EL (cell line): Measurements from ENCODE around the gene SPDYE3.
"Not testable (repeated sequence)": the region's sequence is repeated elsewhere in the genome, so short reads cannot be mapped to it uniquely, and the experiment has no call there.

Experiments used
- DNase-seq: peaks from one replicate; pipeline ENCODE4 v3.0.0-alpha.2; 2016

The SPDYE3 gene

GRCh38 chr7:100307402-100307801 is at the start of gene SPDYE3:
Gene SPDYE3, plus strand, starts transcription at chr7:100307702. Its CDS starts 184 bp downstream, at chr7:100307886.
- DNase-seq = not testable (repeated sequence)

- DNase-seq = not testable (repeated sequence)
These were observed 47.5 kb upstream of the SPDYE3 start for GRCh38 chr7:100259984-100260383.

GRCh38 chr7:100262896-100263295 is 44.6 kb upstream of the SPDYE3 start:
- DNase-seq = not testable (repeated sequence)

GRCh38 chr7:100264223-100264622 is 43.3 kb upstream of the SPDYE3 start:
- not testable (repeated sequence) for DNase-seq

- peak; percentile 9 for DNase-seq
These were observed 42.8 kb upstream of the SPDYE3 start for GRCh38 chr7:100264669-100265165.

GRCh38 chr7:100265851-100266250 is 41.7 kb upstream of the SPDYE3 start:
- not testable (repeated sequence) for DNase-seq

- DNase-seq = no peak
These were observed 40.7 kb upstream of the SPDYE3 start for GRCh38 chr7:100266576-100267354.

GRCh38 chr7:100267648-100268047 is 39.9 kb upstream of the SPDYE3 start:
- no peak for DNase-seq

GRCh38 chr7:100268882-100269281 is 38.6 kb upstream of the SPDYE3 start:
- DNase-seq = not testable (repeated sequence)

- not testable (repeated sequence) for DNase-seq
These were observed 38.0 kb upstream of the SPDYE3 start for GRCh38 chr7:100269306-100270045.

- peak; percentile 5 for DNase-seq
These were observed 37.2 kb upstream of the SPDYE3 start for GRCh38 chr7:100270046-100270918.

GRCh38 chr7:100270941-100271593 is 36.4 kb upstream of the SPDYE3 start:
- peak; percentile 14 for DNase-seq

- DNase-seq = peak; percentile 91
These were observed 35.6 kb upstream of the SPDYE3 start for GRCh38 chr7:100271716-100272537.

GRCh38 chr7:100272538-100272902 is 35.0 kb upstream of the SPDYE3 start:
- not testable (repeated sequence) for DNase-seq

- DNase-seq = no peak
These were observed 32.4 kb upstream of the SPDYE3 start for GRCh38 chr7:100275120-100275519.

- peak; percentile 16 for DNase-seq
These were observed 31.4 kb upstream of the SPDYE3 start for GRCh38 chr7:100276126-100276525.

GRCh38 chr7:100282069-100282608 is 25.4 kb upstream of the SPDYE3 start:
- DNase-seq = not testable (repeated sequence)

- not testable (repeated sequence) for DNase-seq
These were observed 24.4 kb upstream of the SPDYE3 start for GRCh38 chr7:100283147-100283546.

- not testable (repeated sequence) for DNase-seq
These were observed 20.1 kb upstream of the SPDYE3 start for GRCh38 chr7:100287191-100287969.

- not testable (repeated sequence) for DNase-seq
These were observed 19.2 kb upstream of the SPDYE3 start for GRCh38 chr7:100288258-100288657.
